PC-3 (cell line): ENCODE data around the gene COX15. TPM values are rescaled to one million over a fixed set of nuclear protein-coding genes. Genes with fewer than 3 reads are reported as not detected.
"Not testable (repeated sequence)": the region's sequence is repeated elsewhere in the genome, so short reads cannot be mapped to it uniquely, and the experiment has no call there.

Experiments
- ATAC-seq: fragments of 200-7000 bp; cut with Tn5 transposase; 2 replicates; pipeline ENCODE4 v1.9.1; 2020; ENCODE audit warnings: mild to moderate bottlenecking, moderate library complexity
- BruUV-seq: library from RNA; stranded (reverse); fragments of 400-500 nt; replicated peaks from 2 replicates; lab custom pipeline; 2021; lab: Mats Ljungman, UMichigan
- CTCF ChIA-PET: fragments of 300-600 bp; sonication (Branson Sonifier 250); formaldehyde crosslinking; loops from one replicate; lab custom pipeline; 2022; ENCODE audit warnings: antibody characterized with exemption; lab: Charles Lee
- POLR2A ChIA-PET: fragments of 300-600 bp; sonication (Branson Sonifier 250); formaldehyde crosslinking; loops from one replicate; lab custom pipeline; 2022; ENCODE audit warnings: antibody characterized with exemption; ENCODE audit not compliant: unreplicated experiment; lab: Charles Lee
- DNase-seq: peaks from one replicate; pipeline ENCODE4 v3.0.0-alpha.2; 2015
- H2AFZ ChIP-seq: fragments of 300-600 bp; sonication (generic); 2 replicates; pipeline ENCODE4 v1.6.0; 2016; ENCODE audit warnings: antibody characterized with exemption, low read length
- H3F3A ChIP-seq: fragments of 300-600 bp; sonication (generic); one replicate; pipeline ENCODE4 v1.6.0; 2017; ENCODE audit warnings: antibody characterized with exemption, low read length, control low read depth, mild to moderate bottlenecking; ENCODE audit not compliant: unreplicated experiment
- H3K27ac ChIP-seq: fragments of 300-600 bp; sonication (generic); 2 replicates; pipeline ENCODE4 v1.5.1; 2016; ENCODE audit warnings: mild to moderate bottlenecking, low read length
- H3K27me3 ChIP-seq: fragments of 300-600 bp; sonication (generic); 2 replicates; pipeline ENCODE4 v1.6.1; 2016; ENCODE audit warnings: low read length, mixed read lengths
- H3K36me3 ChIP-seq: fragments of 300-600 bp; sonication (generic); 2 replicates; pipeline ENCODE4 v1.6.1; 2016; ENCODE audit warnings: low read depth, mixed run types, low read length, mixed read lengths
- H3K4me1 ChIP-seq: fragments of 300-600 bp; sonication (generic); 2 replicates; pipeline ENCODE4 v1.5.1; 2016; ENCODE audit warnings: low read length; ENCODE audit not compliant: insufficient read depth
- H3K4me2 ChIP-seq: fragments of 300-600 bp; sonication (generic); 2 replicates; pipeline ENCODE4 v1.6.0; 2016; ENCODE audit warnings: low read length
- H3K4me3 ChIP-seq: fragments of 300-600 bp; sonication (generic); 2 replicates; pipeline ENCODE4 v1.5.1; 2016; ENCODE audit warnings: mild to moderate bottlenecking, low read length, mixed read lengths
- H3K79me2 ChIP-seq: fragments of 300-600 bp; sonication (generic); 2 replicates; pipeline ENCODE4 v1.6.1; 2017; ENCODE audit warnings: low read length, mixed read lengths
- H3K9ac ChIP-seq: fragments of 300-600 bp; sonication (generic); 2 replicates; pipeline ENCODE4 v1.6.0; 2016; ENCODE audit warnings: mild to moderate bottlenecking, low read length
- H3K9me2 ChIP-seq: fragments of 300-600 bp; sonication (generic); replicated peaks from 2 replicates; pipeline ENCODE4 v1.6.1; 2016; ENCODE audit warnings: mixed run types, low read length, mixed read lengths
- H3K9me3 ChIP-seq: fragments of 300-600 bp; sonication (generic); 2 replicates; pipeline ENCODE4 v1.6.1; 2016; ENCODE audit warnings: low read length, mixed read lengths
- H4K20me1 ChIP-seq: fragments of 300-600 bp; sonication (generic); 2 replicates; pipeline ENCODE4 v1.6.1; 2016; ENCODE audit warnings: low read length, mixed read lengths
- EZH2 ChIP-seq: fragments of 300-600 bp; sonication (generic); IDR thresholded peaks from one replicate; pipeline ENCODE4 v1.6.1; 2017; ENCODE audit warnings: antibody characterized with exemption, mild to moderate bottlenecking, low read length; ENCODE audit not compliant: unreplicated experiment
- EZH2phosphoT487 ChIP-seq: fragments of 300-600 bp; sonication (generic); IDR thresholded peaks from 2 replicates; pipeline ENCODE4 v1.6.1; 2018; ENCODE audit warnings: mild to moderate bottlenecking, antibody characterized with exemption, low read length, borderline replicate concordance
- intact Hi-C: fragments of 100-400 bp; cut with micrococcal nuclease; formaldehyde crosslinking; loops from 2 replicates; pipeline ENCODE4 v1.9.0; 2023
- total RNA-seq: library from RNA; depleted of rRNA; stranded (reverse); fragments of >200 nt; gene quantifications from 2 replicates; pipeline ENCODE4 v1.2.3, GENCODE V29; 2014
- TF ChIP-seq, protein P1 (sequence below): fragments of 300-600 bp; sonication (generic); conservative IDR thresholded peaks from 2 replicates; pipeline ENCODE4 v1.5.1; 2017; ENCODE audit warnings: antibody characterized with exemption, low read depth, mild to moderate bottlenecking, low read length

The COX15 gene
- total RNA-seq, 1 experiment from 2014 or later, result 16.6 TPM

DNA sequence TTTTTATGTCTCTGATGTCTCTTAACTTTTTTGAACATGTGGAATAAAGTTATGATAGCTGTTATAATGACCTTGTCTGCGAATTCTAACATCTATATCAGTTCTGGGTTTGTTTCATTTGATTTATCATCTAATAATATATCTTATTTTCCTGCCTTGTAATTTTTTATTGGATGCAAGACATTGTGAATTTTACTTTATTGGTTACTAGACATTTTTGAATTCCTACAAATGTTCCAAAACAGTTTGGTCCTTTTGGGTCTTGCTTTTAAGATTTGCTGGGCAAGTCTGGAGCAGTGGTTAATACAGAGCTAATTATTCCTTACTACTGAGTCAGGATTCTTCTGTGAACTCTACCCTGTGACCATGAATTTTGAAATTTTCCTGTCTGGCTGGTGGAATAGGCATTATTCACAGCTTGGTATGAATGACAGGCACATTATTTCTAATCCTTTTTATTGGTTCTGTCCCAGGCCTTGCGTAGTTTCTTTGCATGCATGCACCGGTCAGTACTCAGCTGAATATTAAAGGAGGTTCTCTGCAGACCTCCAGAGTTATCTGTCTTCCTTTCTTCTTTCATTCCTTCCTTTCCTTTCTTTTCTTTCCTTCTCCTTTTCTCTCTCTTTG lies 9.1 kb upstream of the COX15 start:
- Histone ChIP-seq H3K9me3 (0 out of 2 replicates have a peak, but pooled peaks cover 3% of the 10 kb centered on the region), H3K79me2 (no peaks in the 10 kb centered on the region), H2AFZ (no peak overlapping the region), H3K4me3 (no peak overlapping the region), H3K4me2 (no peak overlapping the region), H3K36me3 (peaks cover 51% of the 10 kb centered on the region), H3K27ac (no peak overlapping the region), H4K20me1 (no peaks in the 10 kb centered on the region), H3K4me1 (peaks cover 22% of the 10 kb centered on the region), H3K27me3 (no peaks in the 10 kb centered on the region), H3F3A (no peaks in the 10 kb centered on the region), H3K9ac (no peak overlapping the region), H3K9me2 (no peaks in the 10 kb centered on the region)
- intact Hi-C loops, result loop anchor here (5.0 kb wide), 1 partner anchor 36 kb away; no protein-coding TSS in a partner anchor
- DNase-seq (no peak), ATAC-seq (no peak)
- BruUV-seq, result no TSS peak
- ChIA-PET CTCF (no interaction called here), POLR2A (no interaction called here)
- TF ChIP-seq EZH2phosphoT487 (no peak), EZH2 (no peak)
- TF ChIP-seq, protein P1, sequence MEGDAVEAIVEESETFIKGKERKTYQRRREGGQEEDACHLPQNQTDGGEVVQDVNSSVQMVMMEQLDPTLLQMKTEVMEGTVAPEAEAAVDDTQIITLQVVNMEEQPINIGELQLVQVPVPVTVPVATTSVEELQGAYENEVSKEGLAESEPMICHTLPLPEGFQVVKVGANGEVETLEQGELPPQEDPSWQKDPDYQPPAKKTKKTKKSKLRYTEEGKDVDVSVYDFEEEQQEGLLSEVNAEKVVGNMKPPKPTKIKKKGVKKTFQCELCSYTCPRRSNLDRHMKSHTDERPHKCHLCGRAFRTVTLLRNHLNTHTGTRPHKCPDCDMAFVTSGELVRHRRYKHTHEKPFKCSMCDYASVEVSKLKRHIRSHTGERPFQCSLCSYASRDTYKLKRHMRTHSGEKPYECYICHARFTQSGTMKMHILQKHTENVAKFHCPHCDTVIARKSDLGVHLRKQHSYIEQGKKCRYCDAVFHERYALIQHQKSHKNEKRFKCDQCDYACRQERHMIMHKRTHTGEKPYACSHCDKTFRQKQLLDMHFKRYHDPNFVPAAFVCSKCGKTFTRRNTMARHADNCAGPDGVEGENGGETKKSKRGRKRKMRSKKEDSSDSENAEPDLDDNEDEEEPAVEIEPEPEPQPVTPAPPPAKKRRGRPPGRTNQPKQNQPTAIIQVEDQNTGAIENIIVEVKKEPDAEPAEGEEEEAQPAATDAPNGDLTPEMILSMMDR, result no peak

DNA sequence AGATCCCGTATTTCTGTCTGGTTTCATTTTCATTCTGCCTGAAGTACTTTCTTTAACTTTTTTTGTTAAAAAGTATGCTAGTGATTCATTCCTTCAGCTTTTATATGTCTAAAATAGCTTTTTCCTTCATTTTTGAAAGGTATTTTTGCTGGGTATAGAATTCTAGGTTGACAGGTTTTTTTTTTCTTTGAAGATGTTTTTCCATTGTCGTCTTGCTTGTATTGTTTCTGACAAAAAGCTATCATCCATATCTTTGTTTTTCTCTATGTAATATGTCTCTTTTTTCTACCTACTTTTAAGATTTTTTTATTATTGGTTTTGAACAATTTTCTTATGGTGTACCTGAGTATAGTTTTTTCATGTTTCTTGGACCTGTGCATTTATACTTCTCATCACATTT lies 8.3 kb upstream of the COX15 start:
- no peaks in the 10 kb centered on the region for H3F3A ChIP-seq
- H3K4me2 ChIP-seq, result no peak overlapping the region
- peaks cover 22% of the 10 kb centered on the region for H3K4me1 ChIP-seq
- no TSS peak for BruUV-seq
- ATAC-seq, result no peak
- peaks cover 51% of the 10 kb centered on the region for H3K36me3 ChIP-seq
- POLR2A ChIA-PET, result no interaction called here
- no peaks in the 10 kb centered on the region for H3K79me2 ChIP-seq
- H3K9ac ChIP-seq, result no peak overlapping the region
- DNase-seq, result no peak
- H3K27ac ChIP-seq, result no peak overlapping the region
- no peak for TF ChIP-seq EZH2
- no peaks in the 10 kb centered on the region for H4K20me1 ChIP-seq
- H3K9me3 ChIP-seq, result 0 out of 2 replicates have a peak, but pooled peaks cover 3% of the 10 kb centered on the region
- no peak overlapping the region for H3K4me3 ChIP-seq
- H2AFZ ChIP-seq, result no peak overlapping the region
- CTCF ChIA-PET, result no interaction called here
- no peaks in the 10 kb centered on the region for H3K9me2 ChIP-seq
- no peaks in the 10 kb centered on the region for H3K27me3 ChIP-seq
- intact Hi-C loops, result loop anchor here (5.0 kb wide), 1 partner anchor 37 kb away; no protein-coding TSS in a partner anchor

DNA sequence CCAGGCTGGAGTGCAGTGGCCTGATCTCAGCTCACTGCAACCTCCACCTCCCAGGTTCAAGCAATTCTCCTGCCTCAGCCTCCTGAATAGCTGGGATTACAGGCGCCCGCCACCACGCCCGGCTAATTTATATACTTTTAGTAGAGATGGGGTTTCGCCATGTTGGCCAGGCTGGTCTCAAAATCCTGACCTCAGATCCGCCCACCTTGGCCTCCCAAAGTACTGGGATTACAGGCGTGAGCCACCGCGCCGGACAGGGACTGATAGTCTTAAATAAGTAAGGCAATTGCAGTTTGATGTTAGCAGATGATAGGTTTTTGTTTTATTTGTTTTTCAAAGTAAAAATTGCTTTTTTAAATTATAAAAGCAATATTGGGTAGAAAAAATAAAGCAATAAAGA lies 2.2 kb upstream of the COX15 start:
- H3K9ac ChIP-seq, H3F3A ChIP-seq, BruUV-seq, H3K4me1 ChIP-seq, DNase-seq, ATAC-seq, H3K9me2 ChIP-seq, H3K27me3 ChIP-seq, CTCF ChIA-PET, H3K36me3 ChIP-seq, H3K27ac ChIP-seq, H3K4me3 ChIP-seq, H3K4me2 ChIP-seq, H4K20me1 ChIP-seq, H3K9me3 ChIP-seq, POLR2A ChIA-PET, H2AFZ ChIP-seq: not testable (repeated sequence)
- peaks cover 30% of the 10 kb centered on the region for H3K79me2 ChIP-seq
- intact Hi-C loops, result loop anchor here (5.0 kb wide), 1 partner anchor 98 kb away; no protein-coding TSS in a partner anchor
